CD4-positive, alpha-beta T cell treated with Interferon gamma for 1 hour (primary cell): ENCODE measurements around the gene POLD4.

Experiments
- DNase-seq: peaks from one replicate; pipeline ENCODE4 v3.0.0-alpha.2; 2020

POLD4 gene

DNA sequence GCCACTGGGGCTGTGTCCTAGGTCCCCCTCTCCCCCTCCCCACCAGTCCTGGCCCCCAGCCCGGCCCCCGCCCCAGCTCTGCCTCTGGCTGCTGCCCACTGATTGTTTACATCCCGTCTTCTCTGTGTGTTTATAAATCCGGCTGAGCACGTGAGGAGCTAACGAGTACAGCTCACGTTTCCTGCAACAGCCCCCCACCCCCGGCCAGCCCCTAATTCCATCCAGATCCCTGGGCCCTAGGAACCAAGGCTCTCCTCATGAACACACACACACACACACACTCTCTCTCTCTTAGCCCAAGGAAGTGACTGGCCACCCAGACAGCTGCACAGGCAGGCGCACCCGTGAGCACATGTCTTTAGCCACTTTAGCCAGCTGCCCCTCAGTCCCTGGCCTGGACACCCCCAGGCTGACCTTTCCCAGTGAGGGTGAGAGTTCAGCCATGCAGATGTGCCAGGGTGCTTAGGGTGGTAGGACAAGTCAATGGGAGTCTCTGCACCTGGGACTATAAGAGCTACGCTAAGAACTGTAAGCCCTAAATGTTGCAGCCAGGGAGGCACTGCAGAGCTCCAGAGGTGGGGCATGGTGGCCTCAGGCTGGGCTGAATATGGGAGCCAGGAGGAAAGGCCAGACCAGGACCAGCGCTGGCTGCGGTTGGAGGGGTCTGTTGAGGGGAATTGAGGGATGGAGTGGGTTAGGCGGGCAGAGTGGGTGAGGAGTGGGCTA lies 17.2 kb upstream of the POLD4 start:
- no peak for DNase-seq

- DNase-seq, result no peak
Observed at GRCh38 chr11:67369801-67370284, 16.5 kb upstream of the POLD4 start.

- DNase-seq, result no peak
Observed at GRCh38 chr11:67369275-67369674, 15.9 kb upstream of the POLD4 start.

DNA sequence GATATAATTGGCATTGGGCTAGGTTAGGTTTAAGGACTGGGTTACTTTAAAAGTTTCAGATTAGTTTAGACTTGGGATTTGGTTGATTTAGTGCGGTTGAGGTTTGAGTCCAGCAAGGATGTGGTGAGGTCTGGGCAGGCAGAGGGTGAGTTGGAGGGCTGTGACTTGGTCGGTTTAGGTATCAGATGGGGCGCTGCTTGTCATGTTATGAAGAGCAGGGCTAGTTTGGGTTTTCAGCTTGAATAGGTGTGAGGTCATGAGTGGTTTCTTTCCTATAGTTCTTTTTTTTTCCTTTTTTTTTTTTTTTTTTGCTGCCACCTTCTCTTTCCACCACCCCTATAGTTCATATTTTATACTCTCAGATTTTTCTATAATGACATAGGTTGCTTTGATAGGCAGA lies 15.3 kb upstream of the POLD4 start:
- DNase-seq, result no peak

- DNase-seq, result no peak
Observed at GRCh38 chr11:67367761-67368227, 14.4 kb upstream of the POLD4 start.

GRCh38 chr11:67366961-67367760 lies 13.8 kb upstream of the POLD4 start:
- no peak for DNase-seq

DNA sequence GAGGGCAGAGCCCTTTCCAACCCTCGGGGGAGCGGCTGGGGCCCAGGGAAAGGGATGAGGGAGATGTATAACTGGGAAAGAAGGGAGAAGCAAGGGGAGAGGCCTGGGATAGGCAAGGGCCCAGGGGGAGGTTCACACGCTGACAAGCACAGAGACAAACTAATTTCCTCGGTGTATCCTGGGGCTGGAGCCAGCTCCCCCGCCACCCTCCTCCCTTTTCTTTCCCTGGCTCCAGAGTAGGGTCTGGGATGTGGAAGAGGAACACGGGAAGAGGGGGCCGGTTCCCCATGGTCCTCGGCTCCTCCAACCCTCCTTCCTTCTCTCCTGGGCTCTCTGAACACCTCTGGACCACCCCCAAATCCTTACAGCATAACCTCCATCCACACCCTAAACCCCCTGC lies 13.2 kb upstream of the POLD4 start:
- no peak for DNase-seq

DNA sequence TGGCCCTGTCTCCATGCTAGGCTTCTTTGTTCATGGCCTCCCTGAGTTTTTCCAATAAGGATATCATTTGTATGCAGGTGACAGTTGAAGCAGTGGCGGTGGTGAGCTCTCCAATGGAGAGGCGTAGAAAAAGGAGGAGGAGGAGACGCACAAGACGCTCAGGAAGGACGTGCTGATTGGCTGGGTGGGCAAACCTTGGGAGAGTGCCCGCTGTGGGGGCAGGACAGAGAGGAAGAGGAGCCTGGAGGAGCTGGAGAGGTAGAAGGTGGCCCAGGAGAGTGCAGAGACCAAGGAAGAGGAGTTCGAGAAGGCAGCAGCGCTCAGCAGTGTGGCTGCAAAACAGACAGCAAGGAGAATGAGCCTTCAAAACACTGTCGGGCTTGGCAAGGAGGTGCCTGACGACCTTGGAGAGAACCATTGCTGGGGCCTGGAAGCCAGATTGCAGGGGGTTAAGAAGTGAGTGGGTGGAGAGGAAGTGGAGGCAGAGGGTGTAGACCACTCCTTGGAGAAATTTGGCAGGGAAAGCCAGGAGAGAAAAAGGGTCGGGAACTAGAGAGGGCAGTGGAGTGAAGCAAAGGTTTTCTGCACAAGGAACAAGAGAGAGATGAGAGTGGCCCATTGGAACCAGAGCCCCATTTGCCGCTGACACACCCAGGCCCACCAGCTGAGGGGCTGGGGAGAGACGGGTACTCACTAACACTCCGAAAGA lies 12.5 kb upstream of the POLD4 start:
- DNase-seq, result no peak

DNA sequence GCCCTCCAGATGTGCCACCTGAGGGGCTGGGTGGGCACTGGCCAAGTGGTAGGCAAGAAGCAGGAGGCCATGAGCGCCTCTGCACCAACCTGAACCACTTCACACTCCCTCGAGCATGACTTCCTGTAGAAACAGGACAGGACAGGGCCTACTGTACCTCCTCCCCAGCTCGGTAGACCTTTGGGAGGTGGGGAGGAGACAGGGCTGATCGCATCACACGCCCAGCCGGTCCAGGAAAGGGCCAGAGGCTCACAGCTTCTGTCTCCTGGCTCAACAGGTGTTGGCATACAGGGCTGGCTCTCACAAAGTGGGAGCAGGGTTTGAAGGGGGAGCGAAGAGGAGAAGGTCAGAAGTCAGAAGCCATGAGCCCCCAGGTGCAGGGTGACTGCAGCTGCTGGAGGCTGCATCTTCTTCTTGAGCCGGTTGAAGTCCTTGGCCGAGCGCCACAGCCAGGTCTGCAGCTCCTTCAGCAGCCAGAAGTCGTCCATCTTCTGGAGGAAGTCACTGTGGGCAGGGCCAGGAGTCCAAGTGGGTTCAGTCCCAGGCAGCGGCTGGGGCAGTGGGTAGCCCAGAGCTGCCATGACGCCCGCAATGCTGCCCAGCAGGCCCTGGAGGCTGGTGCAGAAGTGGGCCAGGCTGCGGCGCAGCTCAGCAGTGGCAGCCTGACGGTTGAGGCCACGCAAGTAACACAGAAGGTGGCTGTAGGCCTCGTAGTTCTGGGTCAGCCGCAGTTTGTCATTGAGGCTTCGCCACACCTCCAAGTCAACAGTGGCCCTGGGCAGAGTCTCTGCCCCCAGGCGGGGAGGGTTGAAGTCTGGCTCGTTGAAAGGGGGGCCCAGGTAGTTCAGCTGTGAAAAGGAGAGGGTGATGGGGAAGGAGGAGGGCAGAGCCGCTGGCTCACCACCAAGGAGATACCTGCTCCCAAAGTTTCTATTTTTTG lies 11.7 kb upstream of the POLD4 start:
- no peak for DNase-seq

GRCh38 chr11:67364169-67364568 lies 10.8 kb upstream of the POLD4 start:
- DNase-seq, result no peak

DNA sequence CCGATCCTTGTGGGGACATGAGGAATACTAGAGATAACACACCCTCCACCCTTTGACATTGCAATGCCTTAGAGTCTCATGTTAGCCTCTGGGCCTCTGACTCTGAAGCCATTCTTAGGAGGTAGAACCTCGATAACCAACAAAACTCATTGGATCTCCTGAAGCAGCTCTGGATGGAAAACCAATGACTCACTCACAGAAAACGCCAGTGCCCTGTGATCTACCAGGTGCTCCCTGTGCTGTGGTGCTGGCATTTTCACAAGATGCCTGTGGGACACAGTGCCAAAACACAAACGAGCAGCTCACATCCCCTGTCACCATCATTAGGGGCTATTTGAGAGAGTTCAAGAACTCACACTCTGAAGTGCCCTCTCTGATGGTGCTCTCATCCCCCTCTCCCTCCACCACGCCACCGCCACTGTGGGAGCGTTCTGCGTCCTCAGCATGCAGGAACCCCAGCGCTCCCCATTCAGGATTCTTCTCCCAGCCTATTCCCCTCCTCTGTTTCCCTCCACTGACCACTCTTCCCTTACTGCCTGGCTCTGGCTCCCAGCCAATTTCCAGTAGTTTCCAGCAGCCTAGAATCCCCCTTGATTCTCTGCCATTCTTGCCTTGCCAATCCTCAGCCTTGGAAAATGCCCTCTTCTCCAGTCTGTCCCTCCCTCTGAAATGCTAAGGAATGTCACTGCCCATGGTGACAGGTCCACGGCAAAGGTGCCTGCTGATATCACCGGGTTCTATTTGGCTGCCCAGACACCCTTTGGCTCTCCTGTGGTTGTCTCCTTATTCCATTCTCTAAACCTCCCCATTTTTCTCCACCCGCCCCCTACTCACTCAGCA lies 4.7 kb upstream of the POLD4 start:
- DNase-seq, result no peak

DNA sequence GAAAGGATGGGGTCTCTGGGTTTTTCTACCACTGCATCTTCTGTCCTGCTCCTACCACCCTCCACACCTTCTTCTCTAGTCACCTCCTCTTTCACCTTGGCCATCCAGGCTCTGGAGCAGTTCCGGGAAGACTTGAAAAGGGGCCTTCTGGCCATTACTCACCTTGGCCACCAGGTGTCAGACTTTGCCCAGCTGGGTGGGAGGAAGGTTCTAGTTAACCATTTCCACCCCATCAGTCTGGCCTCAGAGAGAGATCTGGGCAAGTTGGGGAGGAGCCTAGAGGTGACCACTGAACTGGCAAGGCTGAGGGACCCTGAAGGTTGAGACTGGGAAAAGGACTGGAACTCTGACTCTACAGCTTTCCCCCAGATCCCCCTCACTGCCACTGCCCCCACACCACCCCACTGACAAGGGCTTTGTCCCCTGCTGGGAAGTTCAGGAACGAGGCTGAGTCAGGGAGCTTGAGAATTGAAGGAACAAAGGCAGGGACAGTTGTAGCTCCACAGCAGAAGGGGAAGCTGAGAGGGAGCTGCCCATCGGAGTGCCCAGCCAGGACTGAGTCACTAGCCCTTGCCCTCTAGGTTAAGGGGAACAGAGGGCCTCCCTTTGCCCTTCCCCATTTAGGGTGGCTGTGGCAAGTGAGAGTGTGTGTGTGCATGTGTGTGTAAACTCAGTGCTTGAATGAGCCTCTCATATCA lies 3.7 kb upstream of the POLD4 start:
- peak; percentile 77 for DNase-seq

DNA sequence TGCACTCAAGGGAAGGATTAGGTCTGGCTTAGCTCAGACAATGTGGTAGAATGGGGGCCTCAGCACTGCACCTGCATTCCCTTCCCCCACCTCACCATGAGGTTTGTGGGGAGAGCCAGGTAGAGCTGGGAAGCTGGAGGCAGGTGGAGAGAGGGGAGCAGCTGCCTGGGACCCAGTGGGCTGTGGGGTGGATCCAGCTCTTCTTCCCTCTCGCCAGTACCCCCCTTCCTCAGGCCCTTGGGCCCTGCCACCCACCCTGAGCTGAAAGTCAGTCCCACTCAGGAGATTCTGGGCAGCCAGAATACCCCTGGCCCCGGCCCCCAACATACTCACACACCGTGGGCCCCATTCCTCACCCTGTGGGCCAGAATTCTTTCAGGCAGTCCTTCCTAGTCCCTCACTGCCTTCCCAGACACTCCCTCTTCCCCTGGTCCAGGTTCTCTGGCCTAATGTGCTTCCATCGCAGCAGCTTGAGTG lies 3.1 kb upstream of the POLD4 start:
- no peak for DNase-seq

GRCh38 chr11:67355794-67356386 lies 2.5 kb upstream of the POLD4 start:
- DNase-seq, result no peak

GRCh38 chr11:67355023-67355793 lies 1.9 kb upstream of the POLD4 start:
- DNase-seq, result no peak

DNA sequence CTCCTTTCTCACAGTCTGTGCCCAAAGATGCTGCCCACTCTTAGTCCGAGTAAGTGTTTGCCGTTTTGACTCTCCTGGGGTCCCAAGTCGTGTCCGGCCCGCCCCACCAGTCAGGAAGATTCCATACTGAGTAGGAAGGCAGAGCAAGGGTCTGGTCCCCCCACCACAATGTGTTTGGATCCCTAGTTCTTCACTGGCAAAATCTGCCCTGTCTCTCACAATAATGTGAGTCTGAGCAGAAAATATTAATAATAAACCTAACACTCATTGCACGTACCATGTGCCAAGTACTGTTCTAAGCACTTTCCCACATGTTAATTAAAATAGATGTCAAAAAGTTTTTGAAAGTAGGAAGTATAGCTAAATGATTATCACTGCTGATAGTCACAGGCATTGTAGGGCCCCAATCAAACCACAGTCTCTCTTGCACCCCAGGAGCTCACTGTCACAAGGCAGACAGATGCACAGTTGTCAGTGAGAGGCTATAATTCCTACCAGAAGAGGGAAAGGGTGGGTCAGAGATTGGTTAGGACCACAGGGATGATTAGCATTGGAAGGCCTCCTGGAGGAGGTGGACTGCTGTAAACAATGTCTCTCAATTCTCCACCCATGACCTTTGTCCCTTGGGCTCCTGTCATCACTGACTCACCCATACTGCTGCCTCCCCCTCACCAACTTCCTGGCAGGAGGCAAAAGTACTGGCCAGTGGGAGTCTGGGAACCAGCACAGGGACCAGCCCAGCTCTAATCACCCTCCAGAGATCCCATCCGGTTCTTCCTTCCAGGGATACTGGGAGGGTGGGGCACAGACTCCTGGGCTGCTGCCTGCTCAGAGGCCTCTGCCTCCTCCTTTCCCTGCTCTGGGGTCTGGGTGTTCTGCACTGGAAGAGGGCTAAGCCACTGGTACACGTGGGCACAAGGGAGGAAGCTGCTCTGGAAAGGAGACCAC lies 1.0 kb upstream of the POLD4 start:
- DNase-seq, result no peak

DNA sequence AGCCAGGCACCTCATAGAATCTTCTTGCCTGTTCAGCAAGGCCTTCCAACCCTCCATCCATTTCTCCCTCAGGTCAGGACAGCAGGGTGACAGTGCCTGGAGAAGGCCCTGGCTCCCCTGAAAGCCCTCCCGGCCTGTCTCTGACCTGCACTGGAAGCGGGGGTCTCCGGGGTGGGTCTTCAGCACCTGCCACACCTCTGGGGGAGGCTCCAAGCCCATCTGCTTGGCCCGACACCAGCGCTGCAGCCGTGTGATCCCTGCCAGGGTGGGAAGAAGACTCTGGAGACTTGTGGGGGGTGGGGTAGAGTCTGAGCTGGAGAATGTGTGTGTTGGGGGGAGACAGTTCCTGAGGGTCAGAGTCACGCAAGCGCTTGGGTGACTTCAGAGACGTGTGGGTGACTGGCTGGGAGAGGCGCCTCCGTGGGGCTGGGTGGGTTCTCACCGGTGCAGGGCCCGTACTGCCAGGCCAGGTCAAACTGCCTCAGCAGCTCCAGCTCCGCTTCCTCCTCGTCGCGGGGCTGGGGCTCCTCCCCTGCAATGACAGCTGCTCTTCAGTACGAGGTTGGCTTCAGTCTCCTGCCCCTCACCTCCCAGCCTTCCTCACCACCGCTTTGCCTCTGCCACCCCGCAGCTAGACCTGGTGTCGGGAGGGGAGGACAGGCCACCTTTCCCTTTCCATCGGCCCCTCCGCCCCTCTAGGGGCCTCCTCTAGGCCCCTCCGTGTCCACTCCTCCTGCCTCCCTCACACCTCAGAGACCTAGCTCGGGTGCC lies 615 bp downstream of the POLD4 start:
- peak; percentile 73 for DNase-seq
